SK-N-SH (cell line): ENCODE results near the gene PLCXD1. TPM values are rescaled to one million over a fixed set of nuclear protein-coding genes. Genes with fewer than 3 reads are reported as not detected.

ENCODE experiments used
- CTCF ChIA-PET: fragments of 300-600, 350-600 bp; formaldehyde crosslinking; extraction: SDS; loops from one replicate; lab custom pipeline; 2021; lab: Yijun Ruan, JAX
- POLR2A ChIA-PET: fragments of 350-600 bp; sonication (Branson Sonifier 250); formaldehyde crosslinking; extraction: SDS; loops from one replicate; lab custom pipeline; 2020; ENCODE audit warnings: antibody characterized with exemption, inconsistent platforms; lab: Yijun Ruan, JAX
- DNase-seq: peaks from one replicate; pipeline ENCODE4 v3.0.0; 2012
- H2AFZ ChIP-seq: fragments of 200-600 bp; sonication (generic); 2 replicates; pipeline ENCODE4 v1.8.1; 2016; ENCODE audit warnings: antibody characterized with exemption, mild to moderate bottlenecking, low read depth
- H3F3A ChIP-seq: fragments of 200-600 bp; sonication (generic); replicated peaks from 2 replicates; pipeline ENCODE3; 2016; ENCODE audit warnings: antibody characterized with exemption, mild to moderate bottlenecking; ENCODE audit not compliant: insufficient read depth
- H3K27ac ChIP-seq, 2 experiments: fragments of 200-500 bp in 1 of 2; fragments of 200-600 bp in 1 of 2; sonication (Bioruptor generic) in 1 of 2; sonication (generic), shearing (Covaris generic) in 1 of 2; 2 replicates each; pipeline versions ENCODE4 v1.5.1 to v1.6.1; 2014 to 2016; ENCODE audit warnings: low read depth in 2 of 2, inconsistent platforms in 1 of 2, low read length in 1 of 2, mild to moderate bottlenecking in 1 of 2, mixed read lengths in 1 of 2
- H3K27me3 ChIP-seq: fragments of 200-600 bp; sonication (generic), shearing (Covaris generic); 2 replicates; pipeline ENCODE4 v1.6.1; 2016; ENCODE audit warnings: mixed run types; ENCODE audit not compliant: insufficient read depth
- H3K36me3 ChIP-seq, 2 experiments: fragments of 200-500 bp in 1 of 2; fragments of 200-600 bp in 1 of 2; sonication (Bioruptor generic) in 1 of 2; sonication (generic) in 1 of 2; replicated peaks in 1 of 2; 2 replicates each; pipeline versions ENCODE3 to v1.5.1; 2014 to 2016; ENCODE audit warnings: low read length in 1 of 2, mild to moderate bottlenecking in 1 of 2; ENCODE audit not compliant: insufficient read depth in 2 of 2, control insufficient read depth in 1 of 2
- H3K4me1 ChIP-seq, 2 experiments: fragments of 200-500 bp in 1 of 2; fragments of 200-600 bp in 1 of 2; sonication (Bioruptor generic) in 1 of 2; sonication (generic), shearing (Covaris generic) in 1 of 2; 2 replicates each; pipeline versions ENCODE4 v1.5.1 to v1.6.1; 2014 to 2016; ENCODE audit warnings: low read depth in 1 of 2, low read length in 1 of 2, mixed run types in 1 of 2; ENCODE audit not compliant: insufficient read depth in 2 of 2, control insufficient read depth in 1 of 2
- H3K4me2 ChIP-seq: fragments of 200-600 bp; sonication (generic), shearing (Covaris generic); 2 replicates; pipeline ENCODE4 v1.6.1; 2017; ENCODE audit warnings: mixed run types
- H3K4me3 ChIP-seq, 2 experiments: fragments of 200-500 bp in 1 of 2; fragments of 200-600 bp in 1 of 2; sonication (Bioruptor generic) in 1 of 2; sonication (generic), shearing (Covaris generic) in 1 of 2; 2 replicates each; pipeline versions ENCODE4 v1.5.1 to v1.8.1; 2014 to 2016; ENCODE audit warnings: low read depth in 2 of 2, inconsistent platforms in 1 of 2, low read length in 1 of 2, mild to moderate bottlenecking in 1 of 2, mixed read lengths in 1 of 2, moderate library complexity in 1 of 2
- H3K79me2 ChIP-seq: fragments of 200-600 bp; sonication (generic); 2 replicates; pipeline ENCODE4 v1.8.1; 2017; ENCODE audit warnings: mild to moderate bottlenecking; ENCODE audit not compliant: insufficient read depth
- H3K9ac ChIP-seq: fragments of 200-600 bp; sonication (generic); 2 replicates; pipeline ENCODE4 v1.6.1; 2017; ENCODE audit warnings: mixed run types
- H3K9me2 ChIP-seq: fragments of 200-600 bp; sonication (generic); 2 replicates; pipeline ENCODE4 v1.6.1; 2017; ENCODE audit warnings: mixed run types
- H3K9me3 ChIP-seq: fragments of 200-600 bp; sonication (generic); 2 replicates; pipeline ENCODE4 v1.6.1; 2017; ENCODE audit warnings: mixed run types, mild to moderate bottlenecking, moderate library complexity
- H4K20me1 ChIP-seq: fragments of 200-600 bp; sonication (generic); 2 replicates; pipeline ENCODE4 v1.6.1; 2017; ENCODE audit warnings: mild to moderate bottlenecking, mixed run types; ENCODE audit not compliant: insufficient read depth
- CHD2 ChIP-seq: fragments of 150-350 bp; IDR thresholded peaks from 2 replicates; pipeline ENCODE4 v1.6.1; 2018; ENCODE audit warnings: low read length; ENCODE audit not compliant: partially characterized antibody
- ELF1 ChIP-seq: IDR thresholded peaks from 2 replicates; pipeline ENCODE4 v1.4.0; 2012
- EP300 ChIP-seq, 2 experiments: IDR thresholded peaks; 2 replicates each; pipeline versions ENCODE4 v1.4.0 to v1.6.1; 2012; ENCODE audit warnings: borderline replicate concordance in 1 of 2, low read depth in 1 of 2, low read length in 1 of 2
- FOSL2 ChIP-seq: IDR thresholded peaks from 2 replicates; pipeline ENCODE4 v1.4.0; 2012; ENCODE audit warnings: low read depth, mild to moderate bottlenecking, moderate library complexity, borderline replicate concordance
- FOXJ3 ChIP-seq: sonication (generic); formaldehyde crosslinking; IDR thresholded peaks from 2 replicates; pipeline ENCODE4 v1.5.1; 2020; ENCODE audit warnings: mild to moderate bottlenecking, missing genetic modification reagents
- GABPA ChIP-seq: IDR thresholded peaks from 2 replicates; pipeline ENCODE4 v1.4.0; 2012; ENCODE audit warnings: low read depth, mild to moderate bottlenecking
- GATA2 ChIP-seq: sonication (generic); formaldehyde crosslinking; IDR thresholded peaks from 2 replicates; pipeline ENCODE4 v1.5.0; 2020; ENCODE audit warnings: mild to moderate bottlenecking, missing genetic modification reagents
- MXI1 ChIP-seq: IDR thresholded peaks from 2 replicates; pipeline ENCODE4 v1.6.1; 2012; ENCODE audit warnings: mild to moderate bottlenecking, low read depth, low read length, improper control_type of control experiment
- POLR2AphosphoS5 ChIP-seq: IDR thresholded peaks from 2 replicates; pipeline ENCODE4 v1.6.1; 2012; ENCODE audit warnings: low read depth, low read length
- RAD21 ChIP-seq: IDR thresholded peaks from 2 replicates; pipeline ENCODE4 v1.6.1; 2012; ENCODE audit warnings: mild to moderate bottlenecking, low read length
- RCOR1 ChIP-seq: fragments of 150-350 bp; IDR thresholded peaks from 2 replicates; pipeline ENCODE4 v1.6.1; 2017; ENCODE audit warnings: antibody characterized with exemption, low read length
- SMC3 ChIP-seq: IDR thresholded peaks from 2 replicates; pipeline ENCODE4 v1.6.1; 2012; ENCODE audit warnings: low read depth, low read length, improper control_type of control experiment
- TAF1 ChIP-seq: IDR thresholded peaks from 2 replicates; pipeline ENCODE4 v1.6.1; 2012; ENCODE audit warnings: low read depth, mild to moderate bottlenecking, low read length, moderate library complexity, borderline replicate concordance
- TCF12 ChIP-seq: IDR thresholded peaks from 2 replicates; pipeline ENCODE4 v1.4.0; 2012
- WGBS: methylation state at CpG from one replicate; pipeline ENCODE4 v1.1.6; 2017; ENCODE audit warnings: low lambda C conversion rate; 5-methylcytosine and 5-hydroxymethylcytosine counted together
- polyA plus RNA-seq, 3 experiments: library from polyadenylated mRNA; depleted of rRNA; stranded (reverse); fragments of >200 nt; gene quantifications; 2 replicates each; pipeline ENCODE4 v1.2.3, GENCODE V29; 2012
- TF ChIP-seq, protein P1 (sequence below): IDR thresholded peaks from 2 replicates; pipeline ENCODE4 v1.6.1; 2012; ENCODE audit warnings: mild to moderate bottlenecking, low read depth, low read length, moderate library complexity
- TF ChIP-seq, protein P2 (sequence below): IDR thresholded peaks from 2 replicates; pipeline ENCODE4 v1.4.0; 2012; ENCODE audit warnings: low read depth
- TF ChIP-seq, protein P3 (sequence below): fragments of 200-600 bp; sonication (generic); IDR thresholded peaks from 2 replicates; pipeline ENCODE4 v1.6.1; 2017; ENCODE audit warnings: antibody characterized with exemption, mild to moderate bottlenecking, moderate library complexity

PLCXD1 gene
- polyA plus RNA-seq, 1 of the 3 experiments (the other 2 are of a cell fraction): 14.8 TPM

DNA sequence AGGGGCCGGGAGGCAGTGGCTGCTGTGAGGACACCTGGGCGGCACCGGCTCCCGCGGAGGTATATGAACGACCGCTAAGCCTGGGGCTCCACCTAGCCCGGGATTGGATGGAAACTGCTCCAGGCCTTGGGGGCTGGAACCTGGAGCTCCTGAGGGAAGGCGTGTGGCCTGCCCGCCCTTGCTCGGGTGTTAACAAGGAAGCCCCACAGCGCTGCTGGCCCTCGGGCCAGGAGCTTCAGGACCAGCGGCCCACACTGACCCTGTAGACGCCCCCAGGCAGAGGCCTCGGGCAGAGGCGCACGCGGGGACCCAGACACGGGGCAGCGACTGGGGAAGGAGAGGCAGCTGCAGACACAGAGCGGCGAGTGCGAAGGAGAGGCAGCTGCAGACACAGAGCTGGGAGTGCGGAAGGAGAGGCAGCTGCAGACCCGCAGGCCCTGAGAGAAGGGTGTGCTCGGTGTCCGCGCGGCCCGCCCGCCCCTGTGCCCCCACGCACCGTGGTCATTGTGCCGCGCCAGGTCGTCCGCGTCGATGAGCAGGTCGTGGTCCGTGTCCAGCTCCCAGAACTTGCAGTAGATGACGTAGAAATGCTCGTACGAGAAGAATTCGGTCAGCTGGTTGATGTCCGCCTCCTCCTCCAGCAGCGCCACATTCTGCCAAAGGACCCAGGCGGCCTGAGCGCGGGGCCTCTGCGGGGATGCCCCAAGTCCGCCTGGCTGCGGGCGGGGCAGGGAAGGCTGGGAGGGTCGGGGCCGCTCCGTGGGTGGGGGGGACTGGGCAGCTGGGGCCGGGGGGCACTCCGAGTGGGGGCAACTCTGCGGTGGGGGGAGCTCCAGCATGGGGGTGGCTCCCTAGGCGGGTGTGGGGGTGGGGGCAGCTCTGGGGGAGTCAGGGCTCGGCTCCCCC lies 64.1 kb downstream of the PLCXD1 start:
- no peak overlapping the region for H3K9ac ChIP-seq
- 96% methylated on average over 36 of the region's 63 CpGs for WGBS
- no peak overlapping the region for H2AFZ ChIP-seq
- no peaks in the 10 kb centered on the region for H4K20me1 ChIP-seq
- CTCF ChIA-PET: no interaction called here
- H3K79me2 ChIP-seq: no peaks in the 10 kb centered on the region
- H3K27ac ChIP-seq: no peak overlapping the region
- H3F3A ChIP-seq: no peaks in the 10 kb centered on the region
- H3K4me1 ChIP-seq: no peaks in the 10 kb centered on the region; a peak in 1 of 4 replicates
- H3K4me2 ChIP-seq: no peak overlapping the region
- H3K9me3 ChIP-seq: no peaks in the 10 kb centered on the region
- DNase-seq: no peak
- no peaks in the 10 kb centered on the region for H3K27me3 ChIP-seq
- H3K36me3 ChIP-seq: peaks cover 2 to 4% of the 10 kb centered on the region in 2 experiments
- no peaks in the 10 kb centered on the region for H3K9me2 ChIP-seq
- POLR2A ChIA-PET: no interaction called here
- H3K4me3 ChIP-seq: no peak overlapping the region
- TF ChIP-seq POLR2AphosphoS5 (no peak), TCF12 (no peak), RAD21 (no peak), TAF1 (no peak), FOSL2 (no peak)
- TF ChIP-seq, protein P1, sequence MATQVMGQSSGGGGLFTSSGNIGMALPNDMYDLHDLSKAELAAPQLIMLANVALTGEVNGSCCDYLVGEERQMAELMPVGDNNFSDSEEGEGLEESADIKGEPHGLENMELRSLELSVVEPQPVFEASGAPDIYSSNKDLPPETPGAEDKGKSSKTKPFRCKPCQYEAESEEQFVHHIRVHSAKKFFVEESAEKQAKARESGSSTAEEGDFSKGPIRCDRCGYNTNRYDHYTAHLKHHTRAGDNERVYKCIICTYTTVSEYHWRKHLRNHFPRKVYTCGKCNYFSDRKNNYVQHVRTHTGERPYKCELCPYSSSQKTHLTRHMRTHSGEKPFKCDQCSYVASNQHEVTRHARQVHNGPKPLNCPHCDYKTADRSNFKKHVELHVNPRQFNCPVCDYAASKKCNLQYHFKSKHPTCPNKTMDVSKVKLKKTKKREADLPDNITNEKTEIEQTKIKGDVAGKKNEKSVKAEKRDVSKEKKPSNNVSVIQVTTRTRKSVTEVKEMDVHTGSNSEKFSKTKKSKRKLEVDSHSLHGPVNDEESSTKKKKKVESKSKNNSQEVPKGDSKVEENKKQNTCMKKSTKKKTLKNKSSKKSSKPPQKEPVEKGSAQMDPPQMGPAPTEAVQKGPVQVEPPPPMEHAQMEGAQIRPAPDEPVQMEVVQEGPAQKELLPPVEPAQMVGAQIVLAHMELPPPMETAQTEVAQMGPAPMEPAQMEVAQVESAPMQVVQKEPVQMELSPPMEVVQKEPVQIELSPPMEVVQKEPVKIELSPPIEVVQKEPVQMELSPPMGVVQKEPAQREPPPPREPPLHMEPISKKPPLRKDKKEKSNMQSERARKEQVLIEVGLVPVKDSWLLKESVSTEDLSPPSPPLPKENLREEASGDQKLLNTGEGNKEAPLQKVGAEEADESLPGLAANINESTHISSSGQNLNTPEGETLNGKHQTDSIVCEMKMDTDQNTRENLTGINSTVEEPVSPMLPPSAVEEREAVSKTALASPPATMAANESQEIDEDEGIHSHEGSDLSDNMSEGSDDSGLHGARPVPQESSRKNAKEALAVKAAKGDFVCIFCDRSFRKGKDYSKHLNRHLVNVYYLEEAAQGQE: no peak

DNA sequence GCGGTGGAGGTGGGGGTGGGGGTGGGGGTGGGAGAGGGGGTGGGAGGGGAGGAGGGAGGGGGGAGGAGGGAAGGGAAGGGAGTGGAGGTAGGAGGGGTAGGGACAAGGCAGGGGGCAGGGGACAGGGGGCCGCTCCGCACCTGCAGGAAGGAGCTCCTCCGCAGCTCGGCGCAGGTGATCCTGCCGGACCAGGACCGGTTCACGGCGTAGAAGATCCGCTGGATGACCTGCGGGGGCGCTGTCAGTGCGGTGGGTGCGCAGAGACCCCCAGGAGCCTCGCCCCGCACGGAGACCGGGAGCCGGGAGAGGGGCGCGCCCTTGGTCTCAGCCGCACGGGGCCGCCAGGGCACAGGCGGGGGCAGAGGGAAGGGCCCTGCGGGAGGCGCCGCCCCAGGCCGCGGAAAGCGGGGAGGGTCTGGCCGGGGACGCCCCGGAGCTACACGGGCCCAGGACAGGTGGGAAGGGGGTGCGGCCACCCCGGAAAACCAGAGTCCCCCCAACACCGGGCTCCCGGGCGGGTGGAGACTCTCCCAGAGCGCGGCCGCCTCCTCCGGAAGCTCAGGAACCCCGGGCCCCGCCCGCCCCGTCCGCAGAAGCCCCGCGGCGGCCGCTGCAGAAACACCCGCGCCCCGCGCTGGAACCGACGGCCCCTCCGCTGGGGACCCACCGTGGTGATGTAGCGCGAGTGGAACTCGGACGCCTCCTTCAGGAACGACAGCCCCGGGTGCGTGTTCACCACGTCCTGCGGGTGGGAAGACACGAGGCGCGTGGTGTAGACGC lies 65.0 kb downstream of the PLCXD1 start:
- CTCF ChIA-PET: no interaction called here
- Histone ChIP-seq H2AFZ (no peak overlapping the region), H3K9me2 (no peaks in the 10 kb centered on the region), H3K9ac (no peak overlapping the region), H3K9me3 (no peaks in the 10 kb centered on the region), H3K79me2 (no peaks in the 10 kb centered on the region), H3K27ac (no peak overlapping the region), H3K36me3 (peaks cover 2 to 4% of the 10 kb centered on the region in 2 experiments), H3K4me2 (no peak overlapping the region), H4K20me1 (no peaks in the 10 kb centered on the region), H3F3A (no peaks in the 10 kb centered on the region), H3K27me3 (no peaks in the 10 kb centered on the region), H3K4me1 (no peaks in the 10 kb centered on the region; a peak in 1 of 4 replicates), H3K4me3 (no peak overlapping the region)
- POLR2A ChIA-PET: no interaction called here
- TF ChIP-seq, protein P2, sequence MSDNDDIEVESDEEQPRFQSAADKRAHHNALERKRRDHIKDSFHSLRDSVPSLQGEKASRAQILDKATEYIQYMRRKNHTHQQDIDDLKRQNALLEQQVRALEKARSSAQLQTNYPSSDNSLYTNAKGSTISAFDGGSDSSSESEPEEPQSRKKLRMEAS: no peak
- TF ChIP-seq, protein P3, sequence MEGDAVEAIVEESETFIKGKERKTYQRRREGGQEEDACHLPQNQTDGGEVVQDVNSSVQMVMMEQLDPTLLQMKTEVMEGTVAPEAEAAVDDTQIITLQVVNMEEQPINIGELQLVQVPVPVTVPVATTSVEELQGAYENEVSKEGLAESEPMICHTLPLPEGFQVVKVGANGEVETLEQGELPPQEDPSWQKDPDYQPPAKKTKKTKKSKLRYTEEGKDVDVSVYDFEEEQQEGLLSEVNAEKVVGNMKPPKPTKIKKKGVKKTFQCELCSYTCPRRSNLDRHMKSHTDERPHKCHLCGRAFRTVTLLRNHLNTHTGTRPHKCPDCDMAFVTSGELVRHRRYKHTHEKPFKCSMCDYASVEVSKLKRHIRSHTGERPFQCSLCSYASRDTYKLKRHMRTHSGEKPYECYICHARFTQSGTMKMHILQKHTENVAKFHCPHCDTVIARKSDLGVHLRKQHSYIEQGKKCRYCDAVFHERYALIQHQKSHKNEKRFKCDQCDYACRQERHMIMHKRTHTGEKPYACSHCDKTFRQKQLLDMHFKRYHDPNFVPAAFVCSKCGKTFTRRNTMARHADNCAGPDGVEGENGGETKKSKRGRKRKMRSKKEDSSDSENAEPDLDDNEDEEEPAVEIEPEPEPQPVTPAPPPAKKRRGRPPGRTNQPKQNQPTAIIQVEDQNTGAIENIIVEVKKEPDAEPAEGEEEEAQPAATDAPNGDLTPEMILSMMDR: no peak
- TF ChIP-seq MXI1: no peak
- no peak for TF ChIP-seq RAD21
- no peak for TF ChIP-seq RCOR1
- TF ChIP-seq ELF1: no peak
- no peak for TF ChIP-seq GABPA
- TF ChIP-seq EP300 (IDR thresholded peaks at IDR 0.05; ENCODE audit: borderline replicate concordance in 1 of 2, low read depth in 1 of 2, low read length in 1 of 2): no peak
- TF ChIP-seq CHD2: no peak
- no peak for TF ChIP-seq SMC3
- TF ChIP-seq FOXJ3 (CRISPR knock-in tag): no peak
- no peak for TF ChIP-seq GATA2 (CRISPR knock-in tag)
- no peak for TF ChIP-seq POLR2AphosphoS5
- WGBS: 96% methylated on average over 28 of the region's 75 CpGs
- DNase-seq: no peak
